HEK293T (cell line): Measurements from ENCODE around the gene METTL9.

Experiments used
- BHLHE40 ChIP-seq: fragments of 450-650 bp; IDR thresholded peaks from 2 replicates; pipeline ENCODE4 v1.6.1; 2016; ENCODE audit warnings: mild to moderate bottlenecking, moderate library complexity, borderline replicate concordance
- FOXA1 ChIP-seq: fragments of 450-650 bp; IDR thresholded peaks from 2 replicates; pipeline ENCODE4 v1.6.1; 2016; ENCODE audit warnings: mild to moderate bottlenecking
- FOXM1 ChIP-seq: fragments of 450-650 bp; IDR thresholded peaks from 2 replicates; pipeline ENCODE4 v1.6.1; 2017; ENCODE audit warnings: mild to moderate bottlenecking, borderline replicate concordance
- PKNOX1 ChIP-seq: fragments of 450-650 bp; IDR thresholded peaks from 2 replicates; pipeline ENCODE4 v1.6.1; 2016
- SP1 ChIP-seq: fragments of 450-650 bp; IDR thresholded peaks from 2 replicates; pipeline ENCODE4 v1.6.1; 2017
- ZNF384 ChIP-seq: fragments of 450-650 bp; IDR thresholded peaks from 2 replicates; pipeline ENCODE4 v1.6.1; 2016

GRCh38 chr16:21568502-21569189, 30.7 kb upstream of the METTL9 start:
- TF ChIP-seq PKNOX1 (no peak), FOXA1 (no peak), SP1 (no peak), BHLHE40 (no peak), ZNF384 (no peak), FOXM1 (no peak)
